ENCODE data around the gene AUTS2.

AUTS2 gene

GRCh38 chr7:69773535-69774225 is 175.4 kb downstream of the AUTS2 start:
- H3K4me3 ChIP-seq (ENCODE audit: low read depth, low read length), result no peak overlapping the region
- TF ChIP-seq CTCF (IDR thresholded peaks at IDR 0.05; ENCODE audit: borderline replicate concordance, insufficient read depth, low read depth, low read length), result no peak

- no peak for TF ChIP-seq CTCF (IDR thresholded peaks at IDR 0.05; ENCODE audit: borderline replicate concordance, insufficient read depth, low read depth, low read length)
- H3K4me3 ChIP-seq (ENCODE audit: low read depth, low read length), result no peak overlapping the region
Observed at GRCh38 chr7:69775231-69775771, 177.0 kb downstream of the AUTS2 start.

- no peak overlapping the region for H3K4me3 ChIP-seq (ENCODE audit: low read depth, low read length)
- no peak for TF ChIP-seq CTCF (IDR thresholded peaks at IDR 0.05; ENCODE audit: borderline replicate concordance, insufficient read depth, low read depth, low read length)
Observed at GRCh38 chr7:69776611-69777010, 178.3 kb downstream of the AUTS2 start.

GRCh38 chr7:69778138-69778537 is 179.9 kb downstream of the AUTS2 start:
- TF ChIP-seq CTCF (IDR thresholded peaks at IDR 0.05; ENCODE audit: borderline replicate concordance, insufficient read depth, low read depth, low read length), result no peak
- H3K4me3 ChIP-seq (ENCODE audit: low read depth, low read length), result no peak overlapping the region

GRCh38 chr7:69780379-69780778 is 182.1 kb downstream of the AUTS2 start:
- no peak overlapping the region for H3K4me3 ChIP-seq (ENCODE audit: low read depth, low read length)
- no peak for TF ChIP-seq CTCF (IDR thresholded peaks at IDR 0.05; ENCODE audit: borderline replicate concordance, insufficient read depth, low read depth, low read length)

GRCh38 chr7:69781412-69781846 is 183.2 kb downstream of the AUTS2 start:
- no peak overlapping the region for H3K4me3 ChIP-seq (ENCODE audit: low read depth, low read length)
- TF ChIP-seq CTCF (IDR thresholded peaks at IDR 0.05; ENCODE audit: borderline replicate concordance, insufficient read depth, low read depth, low read length), result no peak

Measured in GM12875 (cell line).